ENCODE measurements around the gene SDHAF1.
"Not testable (repeated sequence)": the region's sequence is repeated elsewhere in the genome, so short reads cannot be mapped to it uniquely, and the experiment has no call there.

Gene SDHAF1

DNA sequence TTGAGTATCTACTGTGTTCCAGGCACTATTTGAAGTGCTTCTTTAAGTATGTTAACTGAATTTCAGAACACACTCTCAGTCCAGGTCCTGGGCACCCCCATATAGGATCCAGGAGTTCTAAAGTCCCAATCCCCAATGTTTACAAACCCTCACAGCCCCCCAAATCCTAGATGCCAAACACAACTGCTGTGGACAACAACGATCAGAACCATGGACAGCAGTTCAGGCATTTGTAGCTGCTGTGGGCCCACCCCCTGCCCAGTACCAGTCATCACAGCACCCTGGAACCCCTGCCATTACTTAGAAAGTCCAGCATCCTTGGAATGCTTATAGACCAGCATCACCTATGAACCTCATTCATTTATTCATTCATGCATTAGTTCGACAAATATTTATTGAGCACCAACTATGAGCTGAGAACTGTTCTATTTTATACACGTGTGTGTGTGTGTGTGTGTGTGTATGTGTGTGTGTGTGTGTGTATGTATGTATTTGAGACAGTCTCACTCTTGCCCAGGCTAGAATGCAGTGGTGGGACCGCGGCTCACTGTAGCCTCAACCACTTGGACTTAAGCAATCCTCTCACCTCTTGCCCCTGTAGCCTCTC lies 19.3 kb upstream of the SDHAF1 start:
- H3K4me3 ChIP-seq (ENCODE audit: low read depth, low read length) = no peak overlapping the region
- TF ChIP-seq, protein P1, sequence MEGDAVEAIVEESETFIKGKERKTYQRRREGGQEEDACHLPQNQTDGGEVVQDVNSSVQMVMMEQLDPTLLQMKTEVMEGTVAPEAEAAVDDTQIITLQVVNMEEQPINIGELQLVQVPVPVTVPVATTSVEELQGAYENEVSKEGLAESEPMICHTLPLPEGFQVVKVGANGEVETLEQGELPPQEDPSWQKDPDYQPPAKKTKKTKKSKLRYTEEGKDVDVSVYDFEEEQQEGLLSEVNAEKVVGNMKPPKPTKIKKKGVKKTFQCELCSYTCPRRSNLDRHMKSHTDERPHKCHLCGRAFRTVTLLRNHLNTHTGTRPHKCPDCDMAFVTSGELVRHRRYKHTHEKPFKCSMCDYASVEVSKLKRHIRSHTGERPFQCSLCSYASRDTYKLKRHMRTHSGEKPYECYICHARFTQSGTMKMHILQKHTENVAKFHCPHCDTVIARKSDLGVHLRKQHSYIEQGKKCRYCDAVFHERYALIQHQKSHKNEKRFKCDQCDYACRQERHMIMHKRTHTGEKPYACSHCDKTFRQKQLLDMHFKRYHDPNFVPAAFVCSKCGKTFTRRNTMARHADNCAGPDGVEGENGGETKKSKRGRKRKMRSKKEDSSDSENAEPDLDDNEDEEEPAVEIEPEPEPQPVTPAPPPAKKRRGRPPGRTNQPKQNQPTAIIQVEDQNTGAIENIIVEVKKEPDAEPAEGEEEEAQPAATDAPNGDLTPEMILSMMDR (IDR thresholded peaks at IDR 0.05; ENCODE audit: borderline replicate concordance, insufficient read depth, low read depth, low read length) = no peak

- H3K4me3 ChIP-seq (ENCODE audit: low read depth, low read length) = no peak overlapping the region
- TF ChIP-seq, protein P1 (IDR thresholded peaks at IDR 0.05; ENCODE audit: borderline replicate concordance, insufficient read depth, low read depth, low read length) = peak; percentile 42; the same call in 1 of the 2 replicates
Measured at GRCh38 chr19:35977446-35978222, 17.4 kb upstream of the SDHAF1 start.

- TF ChIP-seq, protein P1 (IDR thresholded peaks at IDR 0.05; ENCODE audit: borderline replicate concordance, insufficient read depth, low read depth, low read length) = no peak
- H3K4me3 ChIP-seq (ENCODE audit: low read depth, low read length) = no peak overlapping the region
Measured at GRCh38 chr19:35978271-35978670, 16.7 kb upstream of the SDHAF1 start.

GRCh38 chr19:35978832-35979365 lies 16.1 kb upstream of the SDHAF1 start:
- no peak overlapping the region for H3K4me3 ChIP-seq (ENCODE audit: low read depth, low read length)

DNA sequence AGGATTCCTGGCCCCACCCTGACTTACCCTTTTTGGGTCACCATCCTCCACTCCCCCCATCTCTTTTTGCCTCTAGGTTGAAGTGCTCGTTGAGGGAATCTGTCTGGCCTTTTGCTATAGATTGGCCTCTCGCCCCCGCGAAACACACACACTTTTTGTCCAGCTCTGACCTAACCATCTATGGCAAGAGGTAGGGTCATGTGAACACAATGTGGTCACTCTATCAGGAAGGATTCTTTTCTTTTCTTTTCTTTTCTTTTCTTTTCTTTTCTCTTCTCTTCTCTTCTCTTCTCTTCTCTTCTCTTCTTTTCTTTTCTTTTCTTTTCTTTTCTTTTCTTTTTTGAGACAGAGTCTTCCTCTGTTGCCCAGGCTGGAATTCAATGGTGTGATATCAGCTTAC lies 14.0 kb upstream of the SDHAF1 start:
- H3K4me3 ChIP-seq (ENCODE audit: low read depth, low read length) = not testable (repeated sequence)

More at GRCh38 chr19:35978832-35979365, 16.1 kb upstream of the SDHAF1 start:
- TF ChIP-seq, protein P1 (IDR thresholded peaks at IDR 0.05; ENCODE audit: borderline replicate concordance, insufficient read depth, low read depth, low read length) = no peak

GRCh38 chr19:35983177-35983576 lies 11.8 kb upstream of the SDHAF1 start:
- no peak overlapping the region for H3K4me3 ChIP-seq (ENCODE audit: low read depth, low read length)
- TF ChIP-seq, protein P1 (IDR thresholded peaks at IDR 0.05; ENCODE audit: borderline replicate concordance, insufficient read depth, low read depth, low read length) = no peak

DNA sequence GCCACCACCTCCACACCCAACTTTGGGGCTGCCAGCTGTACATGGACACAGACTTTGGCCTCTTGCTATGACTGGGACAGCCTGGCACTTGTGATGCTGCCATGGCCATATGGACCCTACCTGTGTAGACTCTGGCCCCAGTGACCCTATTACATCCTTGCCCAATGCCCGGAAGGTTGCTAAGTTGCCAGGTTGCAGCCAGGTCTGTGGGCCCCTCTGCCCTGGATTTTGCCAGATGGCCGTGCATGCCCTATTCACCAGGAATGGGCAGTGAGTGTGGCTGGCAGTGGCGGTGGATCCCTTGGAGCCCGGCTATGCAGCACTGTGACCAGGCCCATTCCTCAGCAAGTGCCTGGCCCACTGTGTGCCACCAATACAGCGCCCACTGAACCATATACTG lies 8.9 kb upstream of the SDHAF1 start:
- no peak overlapping the region for H3K4me3 ChIP-seq (ENCODE audit: low read depth, low read length)
- TF ChIP-seq, protein P1 (IDR thresholded peaks at IDR 0.05; ENCODE audit: borderline replicate concordance, insufficient read depth, low read depth, low read length) = no peak

Data from GM12875 (cell line).